DND-41 (cell line): ENCODE results near the gene CTSA.

Experiments used
- EZH2 ChIP-seq: IDR thresholded peaks from 3 replicates; pipeline ENCODE4 v1.6.1; 2012; ENCODE audit warnings: borderline replicate concordance, low read depth, mild to moderate bottlenecking, moderate library complexity, low read length, inconsistent platforms; ENCODE audit not compliant: severe bottlenecking
- TF ChIP-seq, protein P1 (sequence below): IDR thresholded peaks from 2 replicates; pipeline ENCODE4 v1.5.1; 2012; ENCODE audit warnings: borderline replicate concordance, low read length, moderate library complexity, mild to moderate bottlenecking; ENCODE audit not compliant: poor library complexity, severe bottlenecking; ENCODE audit errors: extremely low read depth

DNA sequence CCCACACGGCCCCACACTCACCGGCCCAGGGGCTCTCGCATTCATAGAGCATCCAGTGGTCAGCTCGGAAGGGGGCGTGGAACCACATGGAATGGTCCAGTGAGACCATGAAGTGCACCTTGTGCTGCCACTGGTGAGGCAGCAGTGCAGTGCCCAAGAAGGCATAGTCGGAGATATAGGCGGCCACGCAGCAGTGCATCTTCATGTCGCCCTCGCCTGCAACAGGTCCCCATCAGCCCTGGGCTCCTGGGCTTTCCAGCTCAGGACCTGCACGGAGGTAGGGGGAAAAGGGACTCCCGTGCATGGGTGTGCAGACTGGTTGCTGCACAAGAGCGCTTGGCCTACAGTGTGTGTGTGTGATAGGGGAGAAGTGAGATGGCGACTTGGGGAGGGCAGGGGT is 47.6 kb upstream of the CTSA start:
- TF ChIP-seq, protein P1, sequence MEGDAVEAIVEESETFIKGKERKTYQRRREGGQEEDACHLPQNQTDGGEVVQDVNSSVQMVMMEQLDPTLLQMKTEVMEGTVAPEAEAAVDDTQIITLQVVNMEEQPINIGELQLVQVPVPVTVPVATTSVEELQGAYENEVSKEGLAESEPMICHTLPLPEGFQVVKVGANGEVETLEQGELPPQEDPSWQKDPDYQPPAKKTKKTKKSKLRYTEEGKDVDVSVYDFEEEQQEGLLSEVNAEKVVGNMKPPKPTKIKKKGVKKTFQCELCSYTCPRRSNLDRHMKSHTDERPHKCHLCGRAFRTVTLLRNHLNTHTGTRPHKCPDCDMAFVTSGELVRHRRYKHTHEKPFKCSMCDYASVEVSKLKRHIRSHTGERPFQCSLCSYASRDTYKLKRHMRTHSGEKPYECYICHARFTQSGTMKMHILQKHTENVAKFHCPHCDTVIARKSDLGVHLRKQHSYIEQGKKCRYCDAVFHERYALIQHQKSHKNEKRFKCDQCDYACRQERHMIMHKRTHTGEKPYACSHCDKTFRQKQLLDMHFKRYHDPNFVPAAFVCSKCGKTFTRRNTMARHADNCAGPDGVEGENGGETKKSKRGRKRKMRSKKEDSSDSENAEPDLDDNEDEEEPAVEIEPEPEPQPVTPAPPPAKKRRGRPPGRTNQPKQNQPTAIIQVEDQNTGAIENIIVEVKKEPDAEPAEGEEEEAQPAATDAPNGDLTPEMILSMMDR: no peak
- no peak for TF ChIP-seq EZH2
